SK-N-SH (cell line): ENCODE measurements around the gene SULF2.

ENCODE experiments used
- NRF1 ChIP-seq: IDR thresholded peaks from 2 replicates; pipeline ENCODE4 v1.6.1; 2012; ENCODE audit warnings: low read depth, mild to moderate bottlenecking, low read length
- TEAD4 ChIP-seq: IDR thresholded peaks from 2 replicates; pipeline ENCODE4 v1.4.0; 2012; ENCODE audit warnings: mild to moderate bottlenecking, borderline replicate concordance; ENCODE audit not compliant: insufficient read depth
- TF ChIP-seq, protein P1 (sequence below): fragments of 150-350 bp; IDR thresholded peaks from 2 replicates; pipeline ENCODE4 v1.6.1; 2017; ENCODE audit warnings: antibody characterized with exemption, low read length, low read depth, borderline replicate concordance
- TF ChIP-seq, protein P2 (sequence below): fragments of 200-600 bp; sonication (generic); IDR thresholded peaks from 2 replicates; pipeline ENCODE4 v1.6.1; 2017; ENCODE audit warnings: antibody characterized with exemption, mild to moderate bottlenecking, moderate library complexity

DNA sequence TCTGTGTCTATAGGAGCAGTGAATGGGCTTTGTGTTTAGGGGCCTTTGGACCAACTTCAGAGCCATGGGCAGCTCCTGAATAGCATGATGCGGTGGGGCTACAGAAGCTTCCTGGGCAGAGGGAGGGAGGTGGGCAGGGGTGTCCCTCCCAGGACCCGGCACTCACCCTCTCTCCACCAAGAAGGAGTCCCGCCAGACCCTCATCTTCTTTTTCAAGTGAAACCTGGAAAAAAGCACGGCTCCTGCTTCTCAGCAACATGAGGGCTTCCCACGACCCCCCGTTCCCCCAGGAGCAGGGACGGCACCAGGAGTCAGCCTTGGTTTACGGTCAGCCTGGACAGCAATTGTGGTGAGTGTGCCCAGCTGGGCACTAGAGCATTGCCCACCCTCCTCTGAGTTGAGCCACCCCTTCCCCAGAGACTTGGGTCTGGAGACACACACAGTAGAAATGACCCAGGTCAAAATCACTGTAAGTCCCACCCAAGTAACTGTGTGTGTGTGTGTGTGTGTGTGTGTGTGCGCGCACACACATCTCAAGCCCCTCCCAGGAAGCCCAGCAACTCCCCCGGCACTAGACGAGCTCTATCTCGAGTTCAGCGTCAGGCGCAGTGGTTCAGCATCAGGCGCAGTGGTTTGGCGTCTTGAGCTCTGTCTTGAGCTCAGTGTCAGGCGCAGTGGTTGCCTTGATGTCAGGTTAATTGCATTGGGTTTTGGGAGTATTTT is 108.2 kb downstream of the SULF2 start:
- no peak for TF ChIP-seq TEAD4
- TF ChIP-seq NRF1: no peak
- TF ChIP-seq, protein P1, sequence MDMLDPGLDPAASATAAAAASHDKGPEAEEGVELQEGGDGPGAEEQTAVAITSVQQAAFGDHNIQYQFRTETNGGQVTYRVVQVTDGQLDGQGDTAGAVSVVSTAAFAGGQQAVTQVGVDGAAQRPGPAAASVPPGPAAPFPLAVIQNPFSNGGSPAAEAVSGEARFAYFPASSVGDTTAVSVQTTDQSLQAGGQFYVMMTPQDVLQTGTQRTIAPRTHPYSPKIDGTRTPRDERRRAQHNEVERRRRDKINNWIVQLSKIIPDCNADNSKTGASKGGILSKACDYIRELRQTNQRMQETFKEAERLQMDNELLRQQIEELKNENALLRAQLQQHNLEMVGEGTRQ: no peak
- TF ChIP-seq, protein P2, sequence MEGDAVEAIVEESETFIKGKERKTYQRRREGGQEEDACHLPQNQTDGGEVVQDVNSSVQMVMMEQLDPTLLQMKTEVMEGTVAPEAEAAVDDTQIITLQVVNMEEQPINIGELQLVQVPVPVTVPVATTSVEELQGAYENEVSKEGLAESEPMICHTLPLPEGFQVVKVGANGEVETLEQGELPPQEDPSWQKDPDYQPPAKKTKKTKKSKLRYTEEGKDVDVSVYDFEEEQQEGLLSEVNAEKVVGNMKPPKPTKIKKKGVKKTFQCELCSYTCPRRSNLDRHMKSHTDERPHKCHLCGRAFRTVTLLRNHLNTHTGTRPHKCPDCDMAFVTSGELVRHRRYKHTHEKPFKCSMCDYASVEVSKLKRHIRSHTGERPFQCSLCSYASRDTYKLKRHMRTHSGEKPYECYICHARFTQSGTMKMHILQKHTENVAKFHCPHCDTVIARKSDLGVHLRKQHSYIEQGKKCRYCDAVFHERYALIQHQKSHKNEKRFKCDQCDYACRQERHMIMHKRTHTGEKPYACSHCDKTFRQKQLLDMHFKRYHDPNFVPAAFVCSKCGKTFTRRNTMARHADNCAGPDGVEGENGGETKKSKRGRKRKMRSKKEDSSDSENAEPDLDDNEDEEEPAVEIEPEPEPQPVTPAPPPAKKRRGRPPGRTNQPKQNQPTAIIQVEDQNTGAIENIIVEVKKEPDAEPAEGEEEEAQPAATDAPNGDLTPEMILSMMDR: no peak
